ENCODE results near the gene SLC37A1. TPM values are rescaled to one million over a fixed set of nuclear protein-coding genes. Genes with fewer than 3 reads are reported as not detected.

The SLC37A1 gene
- total RNA-seq, 1 experiment from 2014 or later = 37.7 TPM

DNA sequence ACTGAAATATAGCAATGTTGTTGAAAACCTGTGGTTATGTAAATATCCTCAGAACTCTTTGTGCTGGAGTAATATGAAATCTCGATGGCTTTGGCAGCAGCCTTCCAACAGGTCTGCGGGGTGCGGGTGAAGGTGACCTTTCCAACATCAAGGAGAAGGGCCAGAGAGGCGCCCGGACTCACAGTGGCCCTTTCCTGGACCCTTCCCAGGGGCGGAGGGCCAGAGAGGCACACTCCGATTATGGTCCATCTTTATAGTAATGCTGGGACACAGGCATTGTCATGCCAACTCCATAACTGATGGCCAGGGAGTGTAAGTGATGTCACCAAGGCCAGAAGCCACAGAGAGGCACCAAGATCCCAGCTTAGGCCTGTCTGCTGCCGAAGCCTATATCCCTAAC is 18.1 kb downstream of the SLC37A1 start:
- Histone ChIP-seq H3K79me2 (ENCODE audit: insufficient read depth, low read length) (no peaks in the 10 kb centered on the region), H3K23ac (ENCODE audit: insufficient read length, low read depth, low read length) (no peak overlapping the region), H4K20me1 (ENCODE audit: control insufficient read depth, insufficient read depth, insufficient read length) (no peaks in the 10 kb centered on the region), H4K5ac (ENCODE audit: insufficient read length, low read depth, low read length) (no peak overlapping the region), H3K56ac (ENCODE audit: insufficient read length, low read depth, low read length) (no peak overlapping the region), H2AFZ (ENCODE audit: low read length) (no peak overlapping the region), H3K27me3 (ENCODE audit: insufficient read depth, low read length) (no peaks in the 10 kb centered on the region), H3K14ac (ENCODE audit: insufficient read depth, low read length) (no peak overlapping the region), H4K91ac (ENCODE audit: insufficient read length, low read depth, low read length) (no peak overlapping the region), H3K79me1 (ENCODE audit: insufficient read depth, low read depth, low read length, poor library complexity, severe bottlenecking) (no peaks in the 10 kb centered on the region), H2AK5ac (ENCODE audit: insufficient read length, low read length) (no peak overlapping the region), H2BK120ac (ENCODE audit: low read depth, low read length, poor library complexity, severe bottlenecking) (no peak overlapping the region), H2BK20ac (ENCODE audit: low read depth, low read length, poor library complexity, severe bottlenecking) (no peak overlapping the region), H4K8ac (replicated peaks; ENCODE audit: insufficient read length, low read depth, low read length) (no peak overlapping the region), H3K4ac (ENCODE audit: low read depth, low read length) (no peak overlapping the region), H3T11ph (ENCODE audit: low read length) (no peak overlapping the region), H3K23me2 (ENCODE audit: insufficient read length, low read depth, low read length, poor library complexity, severe bottlenecking) (no peaks in the 10 kb centered on the region), H3K9ac (ENCODE audit: extremely low read depth, insufficient read length, low read length) (no peak overlapping the region), H2BK5ac (ENCODE audit: insufficient read length, low read length) (no peak overlapping the region), H3K27ac (ENCODE audit: insufficient read length, low read depth, low read length) (no peak overlapping the region), H3K4me2 (ENCODE audit: insufficient read depth, insufficient read length, low read length) (no peak overlapping the region), H3K9me3 (ENCODE audit: control insufficient read depth, low read depth, low read length) (no peaks in the 10 kb centered on the region), H2BK15ac (ENCODE audit: low read depth, low read length) (no peak overlapping the region), H2BK12ac (ENCODE audit: insufficient read length, low read depth, low read length) (no peak overlapping the region), H3K18ac (ENCODE audit: insufficient read length, low read depth, low read length) (no peak overlapping the region), H3K4me1 (ENCODE audit: insufficient read depth, low read length) (no peaks in the 10 kb centered on the region; the same call in 1 of the 2 replicates)
- Mint-ChIP-seq H3K36me3 (ENCODE audit: insufficient read depth in 1 of 3, low read depth in 3 of 3) (peaks cover 0 to 51% (median 10%) of the 10 kb centered on the region in 3 experiments; a peak in 4 of 7 replicates), H3K27me3 (ENCODE audit: low read depth) (no peaks in the 10 kb centered on the region), H3K9me3 (no peaks in the 10 kb centered on the region), H3K27ac (no peak overlapping the region), H3K4me3 (no peak overlapping the region), H3K4me1 (peaks cover 27 to 28% of the 10 kb centered on the region in 2 experiments)
- no CpG with 5 or more reads among the region's 8 CpGs for WGBS (ENCODE audit: extremely low coverage, insufficient read length, low lambda C conversion rate)
- TF ChIP-seq, protein P1, sequence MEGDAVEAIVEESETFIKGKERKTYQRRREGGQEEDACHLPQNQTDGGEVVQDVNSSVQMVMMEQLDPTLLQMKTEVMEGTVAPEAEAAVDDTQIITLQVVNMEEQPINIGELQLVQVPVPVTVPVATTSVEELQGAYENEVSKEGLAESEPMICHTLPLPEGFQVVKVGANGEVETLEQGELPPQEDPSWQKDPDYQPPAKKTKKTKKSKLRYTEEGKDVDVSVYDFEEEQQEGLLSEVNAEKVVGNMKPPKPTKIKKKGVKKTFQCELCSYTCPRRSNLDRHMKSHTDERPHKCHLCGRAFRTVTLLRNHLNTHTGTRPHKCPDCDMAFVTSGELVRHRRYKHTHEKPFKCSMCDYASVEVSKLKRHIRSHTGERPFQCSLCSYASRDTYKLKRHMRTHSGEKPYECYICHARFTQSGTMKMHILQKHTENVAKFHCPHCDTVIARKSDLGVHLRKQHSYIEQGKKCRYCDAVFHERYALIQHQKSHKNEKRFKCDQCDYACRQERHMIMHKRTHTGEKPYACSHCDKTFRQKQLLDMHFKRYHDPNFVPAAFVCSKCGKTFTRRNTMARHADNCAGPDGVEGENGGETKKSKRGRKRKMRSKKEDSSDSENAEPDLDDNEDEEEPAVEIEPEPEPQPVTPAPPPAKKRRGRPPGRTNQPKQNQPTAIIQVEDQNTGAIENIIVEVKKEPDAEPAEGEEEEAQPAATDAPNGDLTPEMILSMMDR (conservative IDR thresholded peaks at IDR 0.05) = no peak
- no peak for DNase-seq
